SK-N-SH (cell line): ENCODE measurements around the gene CACNA2D3. TPM values are rescaled to one million over a fixed set of nuclear protein-coding genes. Genes with fewer than 3 reads are reported as not detected.

Experiments
- CTCF ChIA-PET: fragments of 300-600, 350-600 bp; formaldehyde crosslinking; extraction: SDS; loops from one replicate; lab custom pipeline; 2021; lab: Yijun Ruan, JAX
- POLR2A ChIA-PET: fragments of 350-600 bp; sonication (Branson Sonifier 250); formaldehyde crosslinking; extraction: SDS; loops from one replicate; lab custom pipeline; 2020; ENCODE audit warnings: antibody characterized with exemption, inconsistent platforms; lab: Yijun Ruan, JAX
- DNase-seq: peaks from one replicate; pipeline ENCODE4 v3.0.0; 2012
- H2AFZ ChIP-seq: fragments of 200-600 bp; sonication (generic); 2 replicates; pipeline ENCODE4 v1.8.1; 2016; ENCODE audit warnings: antibody characterized with exemption, mild to moderate bottlenecking, low read depth
- H3F3A ChIP-seq: fragments of 200-600 bp; sonication (generic); replicated peaks from 2 replicates; pipeline ENCODE3; 2016; ENCODE audit warnings: antibody characterized with exemption, mild to moderate bottlenecking; ENCODE audit not compliant: insufficient read depth
- H3K27ac ChIP-seq, 2 experiments: fragments of 200-500 bp in 1 of 2; fragments of 200-600 bp in 1 of 2; sonication (Bioruptor generic) in 1 of 2; sonication (generic), shearing (Covaris generic) in 1 of 2; 2 replicates each; pipeline versions ENCODE4 v1.5.1 to v1.6.1; 2014 to 2016; ENCODE audit warnings: low read depth in 2 of 2, inconsistent platforms in 1 of 2, low read length in 1 of 2, mild to moderate bottlenecking in 1 of 2, mixed read lengths in 1 of 2
- H3K27me3 ChIP-seq: fragments of 200-600 bp; sonication (generic), shearing (Covaris generic); 2 replicates; pipeline ENCODE4 v1.6.1; 2016; ENCODE audit warnings: mixed run types; ENCODE audit not compliant: insufficient read depth
- H3K36me3 ChIP-seq, 2 experiments: fragments of 200-500 bp in 1 of 2; fragments of 200-600 bp in 1 of 2; sonication (Bioruptor generic) in 1 of 2; sonication (generic) in 1 of 2; replicated peaks in 1 of 2; 2 replicates each; pipeline versions ENCODE3 to v1.5.1; 2014 to 2016; ENCODE audit warnings: low read length in 1 of 2, mild to moderate bottlenecking in 1 of 2; ENCODE audit not compliant: insufficient read depth in 2 of 2, control insufficient read depth in 1 of 2
- H3K4me1 ChIP-seq, 2 experiments: fragments of 200-500 bp in 1 of 2; fragments of 200-600 bp in 1 of 2; sonication (Bioruptor generic) in 1 of 2; sonication (generic), shearing (Covaris generic) in 1 of 2; 2 replicates each; pipeline versions ENCODE4 v1.5.1 to v1.6.1; 2014 to 2016; ENCODE audit warnings: low read depth in 1 of 2, low read length in 1 of 2, mixed run types in 1 of 2; ENCODE audit not compliant: insufficient read depth in 2 of 2, control insufficient read depth in 1 of 2
- H3K4me2 ChIP-seq: fragments of 200-600 bp; sonication (generic), shearing (Covaris generic); 2 replicates; pipeline ENCODE4 v1.6.1; 2017; ENCODE audit warnings: mixed run types
- H3K4me3 ChIP-seq, 2 experiments: fragments of 200-500 bp in 1 of 2; fragments of 200-600 bp in 1 of 2; sonication (Bioruptor generic) in 1 of 2; sonication (generic), shearing (Covaris generic) in 1 of 2; 2 replicates each; pipeline versions ENCODE4 v1.5.1 to v1.8.1; 2014 to 2016; ENCODE audit warnings: low read depth in 2 of 2, inconsistent platforms in 1 of 2, low read length in 1 of 2, mild to moderate bottlenecking in 1 of 2, mixed read lengths in 1 of 2, moderate library complexity in 1 of 2
- H3K79me2 ChIP-seq: fragments of 200-600 bp; sonication (generic); 2 replicates; pipeline ENCODE4 v1.8.1; 2017; ENCODE audit warnings: mild to moderate bottlenecking; ENCODE audit not compliant: insufficient read depth
- H3K9ac ChIP-seq: fragments of 200-600 bp; sonication (generic); 2 replicates; pipeline ENCODE4 v1.6.1; 2017; ENCODE audit warnings: mixed run types
- H3K9me2 ChIP-seq: fragments of 200-600 bp; sonication (generic); 2 replicates; pipeline ENCODE4 v1.6.1; 2017; ENCODE audit warnings: mixed run types
- H3K9me3 ChIP-seq: fragments of 200-600 bp; sonication (generic); 2 replicates; pipeline ENCODE4 v1.6.1; 2017; ENCODE audit warnings: mixed run types, mild to moderate bottlenecking, moderate library complexity
- H4K20me1 ChIP-seq: fragments of 200-600 bp; sonication (generic); 2 replicates; pipeline ENCODE4 v1.6.1; 2017; ENCODE audit warnings: mild to moderate bottlenecking, mixed run types; ENCODE audit not compliant: insufficient read depth
- FOXJ3 ChIP-seq: sonication (generic); formaldehyde crosslinking; IDR thresholded peaks from 2 replicates; pipeline ENCODE4 v1.5.1; 2020; ENCODE audit warnings: mild to moderate bottlenecking, missing genetic modification reagents
- IRF3 ChIP-seq: fragments of 150-350 bp; IDR thresholded peaks from 2 replicates; pipeline ENCODE4 v1.6.1; 2016; ENCODE audit warnings: mild to moderate bottlenecking, low read depth, low read length
- JUND ChIP-seq: IDR thresholded peaks from 2 replicates; pipeline ENCODE4 v1.4.0; 2012
- MAX ChIP-seq: IDR thresholded peaks from 2 replicates; pipeline ENCODE4 v1.4.0; 2012; ENCODE audit warnings: low read depth
- MXI1 ChIP-seq: IDR thresholded peaks from 2 replicates; pipeline ENCODE4 v1.6.1; 2012; ENCODE audit warnings: mild to moderate bottlenecking, low read depth, low read length, improper control_type of control experiment
- NFIC ChIP-seq: IDR thresholded peaks from 2 replicates; pipeline ENCODE4 v1.4.0; 2012; ENCODE audit warnings: borderline replicate concordance
- POLR2AphosphoS5 ChIP-seq: IDR thresholded peaks from 2 replicates; pipeline ENCODE4 v1.6.1; 2012; ENCODE audit warnings: low read depth, low read length
- RCOR1 ChIP-seq: fragments of 150-350 bp; IDR thresholded peaks from 2 replicates; pipeline ENCODE4 v1.6.1; 2017; ENCODE audit warnings: antibody characterized with exemption, low read length
- SIN3A ChIP-seq: IDR thresholded peaks from 2 replicates; pipeline ENCODE4 v1.6.1; 2012; ENCODE audit warnings: low read depth, mild to moderate bottlenecking, low read length, moderate library complexity, borderline replicate concordance
- SMC3 ChIP-seq: IDR thresholded peaks from 2 replicates; pipeline ENCODE4 v1.6.1; 2012; ENCODE audit warnings: low read depth, low read length, improper control_type of control experiment
- TAF1 ChIP-seq: IDR thresholded peaks from 2 replicates; pipeline ENCODE4 v1.6.1; 2012; ENCODE audit warnings: low read depth, mild to moderate bottlenecking, low read length, moderate library complexity, borderline replicate concordance
- TCF12 ChIP-seq: IDR thresholded peaks from 2 replicates; pipeline ENCODE4 v1.4.0; 2012
- USF1 ChIP-seq: IDR thresholded peaks from 2 replicates; pipeline ENCODE4 v1.4.0; 2012; ENCODE audit warnings: low read depth, borderline replicate concordance
- USF2 ChIP-seq: fragments of 150-350 bp; IDR thresholded peaks from 2 replicates; pipeline ENCODE4 v1.6.1; 2017; ENCODE audit warnings: antibody characterized with exemption, low read length, low read depth, borderline replicate concordance
- YY1 ChIP-seq: IDR thresholded peaks from 2 replicates; pipeline ENCODE4 v1.4.0; 2012; ENCODE audit warnings: low read depth, mild to moderate bottlenecking
- WGBS: methylation state at CpG from one replicate; pipeline ENCODE4 v1.1.6; 2017; ENCODE audit warnings: low lambda C conversion rate; 5-methylcytosine and 5-hydroxymethylcytosine counted together
- polyA plus RNA-seq, 3 experiments: library from polyadenylated mRNA; depleted of rRNA; stranded (reverse); fragments of >200 nt; gene quantifications; 2 replicates each; pipeline ENCODE4 v1.2.3, GENCODE V29; 2012

Gene CACNA2D3
- polyA plus RNA-seq, 1 of the 3 experiments (the other 2 are of a cell fraction), result 0.15 TPM

GRCh38 chr3:54541369-54541768 lies 419.0 kb downstream of the CACNA2D3 start (continued):
- TF ChIP-seq POLR2AphosphoS5 (no peak), USF1 (no peak), TCF12 (no peak), FOXJ3 (CRISPR knock-in tag) (no peak), MAX (no peak), JUND (no peak), IRF3 (no peak)

GRCh38 chr3:54543446-54543845 lies 421.1 kb downstream of the CACNA2D3 start:
- no peak overlapping the region for H3K9ac ChIP-seq
- no peak overlapping the region for H3K4me3 ChIP-seq
- no peak overlapping the region for H3K4me2 ChIP-seq
- H3K4me1 ChIP-seq, result no peaks in the 10 kb centered on the region
- ChIA-PET POLR2A (no interaction called here), CTCF (no interaction called here)
- H3K27ac ChIP-seq, result no peak overlapping the region
- no peaks in the 10 kb centered on the region for H3K79me2 ChIP-seq
- no peak for DNase-seq
- no peaks in the 10 kb centered on the region for H3K27me3 ChIP-seq
- WGBS, result 26% methylated on average over 3 of the region's 3 CpGs
- no peaks in the 10 kb centered on the region for H4K20me1 ChIP-seq
- H3F3A ChIP-seq, result no peaks in the 10 kb centered on the region
- no peaks in the 10 kb centered on the region for H3K9me2 ChIP-seq
- no peaks in the 10 kb centered on the region for H3K36me3 ChIP-seq
- H3K9me3 ChIP-seq, result no peaks in the 10 kb centered on the region
- no peak overlapping the region for H2AFZ ChIP-seq
- no peak for TF ChIP-seq MAX
- TF ChIP-seq RCOR1, result no peak
- TF ChIP-seq USF2, result no peak
- TF ChIP-seq IRF3, result no peak
- no peak for TF ChIP-seq MXI1
- TF ChIP-seq USF1, result no peak
- no peak for TF ChIP-seq NFIC
- TF ChIP-seq SMC3, result no peak
- TF ChIP-seq TAF1, result no peak
- no peak for TF ChIP-seq SIN3A
- TF ChIP-seq YY1, result no peak
- TF ChIP-seq, all 33 proteins: peak for 0
